ENCODE results near the gene URB1.

URB1 gene

GRCh38 chr21:32306021-32306780 lies 86.6 kb downstream of the URB1 start:
- DNase-seq, result peak; percentile 10 to 11
- TF ChIP-seq POLR2A (IDR thresholded peaks at IDR 0.05; ENCODE audit: low read length) (no peak), GATA1 (IDR thresholded peaks at IDR 0.05; ENCODE audit: low read depth, low read length) (no peak)

GRCh38 chr21:32304998-32305397 lies 87.8 kb downstream of the URB1 start:
- TF ChIP-seq GATA1 (IDR thresholded peaks at IDR 0.05; ENCODE audit: low read depth, low read length), result no peak
- no peak for TF ChIP-seq POLR2A (IDR thresholded peaks at IDR 0.05; ENCODE audit: low read length)
- DNase-seq, result no peak

GRCh38 chr21:32303385-32303784 lies 89.4 kb downstream of the URB1 start:
- no peak for TF ChIP-seq POLR2A (IDR thresholded peaks at IDR 0.05; ENCODE audit: low read length)
- TF ChIP-seq GATA1 (IDR thresholded peaks at IDR 0.05; ENCODE audit: low read depth, low read length), result no peak
- DNase-seq, result no peak

- TF ChIP-seq GATA1 (IDR thresholded peaks at IDR 0.05; ENCODE audit: low read depth, low read length), result no peak
- no peak for DNase-seq
These were observed 90.3 kb downstream of the URB1 start for GRCh38 chr21:32302560-32302959.

- TF ChIP-seq POLR2A (IDR thresholded peaks at IDR 0.05; ENCODE audit: low read length), result no peak
- TF ChIP-seq GATA1 (IDR thresholded peaks at IDR 0.05; ENCODE audit: low read depth, low read length), result no peak
- DNase-seq, result no peak
These were observed 91.2 kb downstream of the URB1 start for GRCh38 chr21:32301596-32301995.

GRCh38 chr21:32300117-32300681 lies 92.6 kb downstream of the URB1 start:
- peak in 1 of 2 experiments; percentile 9 for DNase-seq
- TF ChIP-seq POLR2A (IDR thresholded peaks at IDR 0.05; ENCODE audit: low read length) (no peak), GATA1 (IDR thresholded peaks at IDR 0.05; ENCODE audit: low read depth, low read length) (no peak)

GRCh38 chr21:32299695-32300094 lies 93.1 kb downstream of the URB1 start:
- peak in 1 of 2 experiments; percentile 10 for DNase-seq
- no peak for TF ChIP-seq GATA1 (IDR thresholded peaks at IDR 0.05; ENCODE audit: low read depth, low read length)
- TF ChIP-seq POLR2A (IDR thresholded peaks at IDR 0.05; ENCODE audit: low read length), result no peak

- TF ChIP-seq POLR2A (IDR thresholded peaks at IDR 0.05; ENCODE audit: low read length), result no peak
- no peak for TF ChIP-seq GATA1 (IDR thresholded peaks at IDR 0.05; ENCODE audit: low read depth, low read length)
These were observed 94.1 kb downstream of the URB1 start, which contains the start of gene MRAP for GRCh38 chr21:32298658-32299081. MRAP (plus strand) TSS chr21:32298855; CDS start chr21:32298972, 117 bp downstream.

GRCh38 chr21:32298148-32298559 lies 94.7 kb downstream of the URB1 start:
- TF ChIP-seq POLR2A (IDR thresholded peaks at IDR 0.05; ENCODE audit: low read length) (no peak), GATA1 (IDR thresholded peaks at IDR 0.05; ENCODE audit: low read depth, low read length) (no peak)
- no peak for DNase-seq

More at GRCh38 chr21:32298658-32299081, 94.1 kb downstream of the URB1 start, which contains the start of gene MRAP:
- no peak for DNase-seq

- DNase-seq, result no peak
These were observed 95.4 kb downstream of the URB1 start for GRCh38 chr21:32297449-32297848.

GRCh38 chr21:32285476-32285875 lies 107.3 kb downstream of the URB1 start:
- TF ChIP-seq POLR2A (IDR thresholded peaks at IDR 0.05; ENCODE audit: low read length) (no peak), GATA1 (IDR thresholded peaks at IDR 0.05; ENCODE audit: low read depth, low read length) (no peak)
- DNase-seq, result no peak

More at GRCh38 chr21:32297449-32297848, 95.4 kb downstream of the URB1 start:
- TF ChIP-seq GATA1 (IDR thresholded peaks at IDR 0.05; ENCODE audit: low read depth, low read length) (no peak), POLR2A (IDR thresholded peaks at IDR 0.05; ENCODE audit: low read length) (no peak)

- TF ChIP-seq POLR2A (IDR thresholded peaks at IDR 0.05; ENCODE audit: low read length) (no peak), GATA1 (IDR thresholded peaks at IDR 0.05; ENCODE audit: low read depth, low read length) (no peak)
- DNase-seq, result peak in 1 of 2 experiments; percentile 9
These were observed 109.8 kb downstream of the URB1 start for GRCh38 chr21:32282992-32283391.

GRCh38 chr21:32281531-32281930 lies 111.3 kb downstream of the URB1 start:
- TF ChIP-seq GATA1 (IDR thresholded peaks at IDR 0.05; ENCODE audit: low read depth, low read length), result no peak
- no peak for DNase-seq

- no peak for DNase-seq
- TF ChIP-seq GATA1 (IDR thresholded peaks at IDR 0.05; ENCODE audit: low read depth, low read length) (no peak), POLR2A (IDR thresholded peaks at IDR 0.05; ENCODE audit: low read length) (no peak)
These were observed 113.5 kb downstream of the URB1 start for GRCh38 chr21:32279377-32279680.

Data from erythroblast (primary cell).